ENCODE results near the gene CLCN2.

Gene CLCN2

DNA sequence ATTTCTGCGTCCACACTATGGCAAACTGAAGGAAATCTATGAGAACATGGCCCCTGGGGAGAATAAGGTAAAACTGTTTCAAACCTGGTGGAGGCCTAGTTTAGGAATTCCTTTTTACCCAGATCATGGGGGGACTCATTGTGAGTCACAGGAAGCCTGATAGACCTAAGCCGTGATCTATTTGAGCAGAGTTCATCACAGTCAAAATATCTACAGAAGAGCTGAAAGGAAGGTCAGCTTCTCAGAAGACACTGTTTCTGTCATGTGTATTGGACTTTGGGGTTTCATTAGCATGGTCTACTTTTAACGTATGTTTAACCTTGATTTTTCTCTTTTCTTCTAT, 61.1 kb downstream of the CLCN2 start:
- no peak for TF ChIP-seq GATA3 (IDR thresholded peaks at IDR 0.05; ENCODE audit: low read depth, low read length)
- no peak for TF ChIP-seq GATA2 (IDR thresholded peaks at IDR 0.05; ENCODE audit: low read depth, low read length)

DNA sequence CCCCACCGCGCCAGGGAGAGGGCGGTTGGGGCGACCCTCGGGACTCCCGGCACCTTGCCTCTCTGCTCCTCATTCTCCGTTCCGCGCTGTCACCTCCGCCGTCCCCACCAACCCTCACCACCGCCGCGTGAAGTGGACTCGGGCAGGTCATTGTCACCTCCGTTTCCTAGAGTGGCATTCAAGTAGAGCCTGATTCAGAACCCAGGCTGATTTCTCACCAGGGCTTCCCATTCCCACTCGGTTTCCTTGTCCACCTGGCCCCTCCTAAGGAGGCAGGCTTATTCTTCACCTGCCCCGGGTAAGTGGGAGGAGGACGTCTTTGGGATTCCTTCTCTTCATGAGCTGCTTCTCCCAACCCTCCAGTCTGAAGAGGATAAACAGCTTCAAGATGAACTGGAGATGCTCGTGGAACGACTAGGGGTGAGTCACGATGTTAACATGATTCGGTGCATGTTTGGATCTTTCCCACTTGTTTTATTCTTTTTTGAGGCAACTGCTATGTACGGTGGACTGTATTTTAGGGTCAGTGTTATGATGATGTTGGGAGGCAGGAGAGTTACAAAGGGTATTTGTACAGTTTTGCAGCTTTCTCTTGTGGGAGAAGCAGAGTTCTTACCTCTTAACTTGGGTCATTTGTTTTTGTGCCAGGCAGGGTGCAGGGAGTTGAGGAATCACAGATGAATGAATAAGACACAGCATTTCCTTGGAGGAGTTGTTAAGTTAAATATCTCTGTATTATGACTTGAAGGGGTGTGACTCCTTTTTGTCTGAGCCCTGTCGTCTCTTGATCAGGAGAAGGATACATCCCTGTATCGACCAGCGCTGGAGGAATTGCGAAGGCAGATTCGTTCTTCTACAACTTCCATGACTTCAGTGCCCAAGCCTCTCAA, 61.7 kb downstream of the CLCN2 start:
- TF ChIP-seq GATA3 (IDR thresholded peaks at IDR 0.05; ENCODE audit: low read depth, low read length) (no peak), GATA2 (IDR thresholded peaks at IDR 0.05; ENCODE audit: low read depth, low read length) (no peak)

DNA sequence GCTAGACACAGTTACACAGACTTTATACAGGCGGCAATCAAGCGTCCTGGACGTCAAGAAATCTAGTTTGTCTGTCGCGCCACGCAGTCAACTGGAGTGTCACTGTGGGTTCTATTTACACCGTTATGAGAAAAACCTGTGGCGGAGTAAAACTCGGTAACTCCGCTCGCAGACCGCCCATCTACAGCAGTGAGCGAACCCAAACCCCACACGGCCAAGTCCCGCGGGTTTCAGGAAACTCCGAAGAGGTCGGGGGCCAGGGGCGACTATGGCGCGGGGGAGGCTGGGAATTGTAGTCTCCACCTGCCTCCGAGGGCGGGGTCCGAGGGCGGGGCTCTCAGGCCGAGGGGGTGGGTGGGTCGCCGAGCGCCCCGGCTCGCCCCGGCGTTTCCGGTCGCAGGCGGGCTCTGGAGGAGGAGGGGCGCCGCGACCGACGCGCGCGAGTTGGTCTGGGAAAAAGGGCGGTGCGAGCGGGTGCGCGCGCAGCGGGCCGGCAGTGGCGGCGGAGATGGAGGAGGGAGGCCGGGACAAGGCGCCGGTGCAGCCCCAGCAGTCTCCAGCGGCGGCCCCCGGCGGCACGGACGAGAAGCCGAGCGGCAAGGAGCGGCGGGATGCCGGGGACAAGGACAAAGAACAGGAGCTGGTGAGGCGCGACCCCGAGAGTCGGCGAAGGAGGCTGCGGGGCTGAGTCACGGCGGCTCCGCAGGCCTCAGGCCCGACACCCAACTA, 62.5 kb downstream of the CLCN2 start, which contains the start of gene PSMD2:
PSMD2 (plus strand) TSS at position 483 of the 729 bp plus-strand sequence; CDS start at position 509, 26 bp downstream.
- TF ChIP-seq GATA2 (IDR thresholded peaks at IDR 0.05; ENCODE audit: low read depth, low read length) (no peak), GATA3 (IDR thresholded peaks at IDR 0.05; ENCODE audit: low read depth, low read length) (no peak)

DNA sequence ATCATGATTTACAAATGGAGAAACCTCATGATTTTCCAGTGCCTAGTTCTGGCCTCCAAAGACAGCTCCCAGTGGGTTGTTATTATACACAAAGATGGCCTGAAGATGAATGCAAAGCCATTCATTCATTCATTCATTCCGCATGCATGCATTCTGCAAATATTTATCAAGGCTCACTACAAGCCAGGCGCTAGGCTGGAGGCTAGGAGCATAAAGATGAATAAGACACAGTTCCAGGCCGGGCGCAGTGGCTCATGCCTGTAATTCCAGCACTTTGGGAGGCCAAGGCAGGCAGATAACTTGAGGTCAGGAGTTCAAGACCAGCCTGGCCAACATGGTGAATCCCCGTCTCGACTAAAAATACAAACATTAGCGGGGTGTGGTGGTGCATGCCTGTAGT, 64.8 kb downstream of the CLCN2 start:
- TF ChIP-seq GATA3 (IDR thresholded peaks at IDR 0.05; ENCODE audit: low read depth, low read length): no peak
- no peak for TF ChIP-seq GATA2 (IDR thresholded peaks at IDR 0.05; ENCODE audit: low read depth, low read length)
